ENCODE measurements around the gene P3H1.

P3H1 gene

GRCh38 chr1:42742141-42742540 is 24.7 kb downstream of the P3H1 start:
- no peak overlapping the region for H3K4me3 ChIP-seq (ENCODE audit: low read depth, low read length)
- H3K27ac ChIP-seq = no peak overlapping the region
- DNase-seq = no peak
- H3K36me3 ChIP-seq (replicated peaks) = peaks cover 18% of the 10 kb centered on the region
- in situ Hi-C loops (cut with HindIII; ENCODE audit: low pct_ligation_motif_present, low sequenced_read_pairs) = no loop called here
- TF ChIP-seq CTCF (IDR thresholded peaks at IDR 0.05; ENCODE audit: low read depth, low read length, missing control alignments) = no peak
- no peaks in the 10 kb centered on the region for H3K27me3 ChIP-seq (replicated peaks)

GRCh38 chr1:42741706-42742105 is 25.1 kb downstream of the P3H1 start:
- in situ Hi-C loops (cut with HindIII; ENCODE audit: low pct_ligation_motif_present, low sequenced_read_pairs) = no loop called here
- Histone ChIP-seq H3K27ac (no peak overlapping the region), H3K4me3 (ENCODE audit: low read depth, low read length) (no peak overlapping the region), H3K27me3 (replicated peaks) (no peaks in the 10 kb centered on the region), H3K36me3 (replicated peaks) (peaks cover 13% of the 10 kb centered on the region)
- DNase-seq = no peak
- TF ChIP-seq CTCF (IDR thresholded peaks at IDR 0.05; ENCODE audit: low read depth, low read length, missing control alignments) = no peak

- peaks cover 6% of the 10 kb centered on the region for H3K36me3 ChIP-seq (replicated peaks)
- in situ Hi-C loops (cut with HindIII; ENCODE audit: low pct_ligation_motif_present, low sequenced_read_pairs) = no loop called here
- H3K27me3 ChIP-seq (replicated peaks) = no peaks in the 10 kb centered on the region
- DNase-seq = no peak
- H3K27ac ChIP-seq = no peak overlapping the region
- no peak overlapping the region for H3K4me3 ChIP-seq (ENCODE audit: low read depth, low read length)
- no peak for TF ChIP-seq CTCF (IDR thresholded peaks at IDR 0.05; ENCODE audit: low read depth, low read length, missing control alignments)
Measured at GRCh38 chr1:42740851-42741580, 25.8 kb downstream of the P3H1 start.

GRCh38 chr1:42739753-42740700 is 26.8 kb downstream of the P3H1 start, which contains the start of gene CLDN19:
Gene CLDN19, minus strand, starts transcription at chr1:42740236. Its CDS starts 173 bp downstream, at chr1:42740063.
- no peak within 1 kb of the TSS for H3K4me3 ChIP-seq (ENCODE audit: low read depth, low read length)
- no peaks in the 10 kb centered on the region for H3K27me3 ChIP-seq (replicated peaks)
- in situ Hi-C loops (cut with HindIII; ENCODE audit: low pct_ligation_motif_present, low sequenced_read_pairs) = no loop called here
- no peak for TF ChIP-seq CTCF (IDR thresholded peaks at IDR 0.05; ENCODE audit: low read depth, low read length, missing control alignments)
- DNase-seq = no peak
- H3K36me3 ChIP-seq (replicated peaks) = no peaks in the 10 kb centered on the region
- H3K27ac ChIP-seq = no peak within 1 kb of the TSS

- no peak for DNase-seq
- no peak for TF ChIP-seq CTCF (IDR thresholded peaks at IDR 0.05; ENCODE audit: low read depth, low read length, missing control alignments)
- no peaks in the 10 kb centered on the region for H3K27me3 ChIP-seq (replicated peaks)
- no peak overlapping the region for H3K4me3 ChIP-seq (ENCODE audit: low read depth, low read length)
- no peaks in the 10 kb centered on the region for H3K36me3 ChIP-seq (replicated peaks)
- no peak overlapping the region for H3K27ac ChIP-seq
- in situ Hi-C loops (cut with HindIII; ENCODE audit: low pct_ligation_motif_present, low sequenced_read_pairs) = no loop called here
Measured at GRCh38 chr1:42738678-42739226, 28.1 kb downstream of the P3H1 start.

Data from brain microvascular endothelial cell (primary cell).